ENCODE results near the gene SLC25A21. TPM values are rescaled to one million over a fixed set of nuclear protein-coding genes. Genes with fewer than 3 reads are reported as not detected.

Gene SLC25A21
- total and polyA plus RNA-seq, 8 donors: 0.40 to 5.4 (median 1.3) TPM; not detected in 2

DNA sequence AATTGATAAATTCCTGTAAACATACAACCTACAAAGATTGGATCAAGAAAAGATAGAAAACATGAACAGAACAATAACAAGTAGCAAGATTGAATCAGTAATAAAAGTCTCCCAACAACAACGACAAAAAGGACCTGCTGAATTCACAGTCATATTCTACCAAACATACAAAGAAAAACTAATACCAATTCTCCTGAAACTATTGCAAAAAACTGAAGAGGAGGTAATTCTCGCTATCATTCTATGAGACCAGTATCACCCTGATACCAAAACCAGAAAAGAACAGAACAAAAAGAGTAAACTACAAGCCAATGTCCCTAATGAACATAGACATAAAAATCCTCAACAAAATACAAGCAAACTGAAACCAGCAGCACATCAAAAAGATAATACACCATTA, 14.4 kb downstream of the SLC25A21 start:
- intact Hi-C loops (cut with DNase I; ENCODE audit: low total_unique reads): no loop called here
- Histone ChIP-seq H3K27ac (no peak overlapping the region), H3K36me3 (no peaks in the 10 kb centered on the region), H3K27me3 (no peaks in the 10 kb centered on the region), H3K4me1 (no peaks in the 10 kb centered on the region), H3K9me3 (peaks cover 0 to 15% (median 10%) of the 10 kb centered on the region in 4 donors), H3K4me3 (no peak overlapping the region)
- TF ChIP-seq POLR2A (IDR thresholded peaks at IDR 0.05): no peak
- no peak for TF ChIP-seq EP300 (IDR thresholded peaks at IDR 0.05)
- TF ChIP-seq, protein P1, sequence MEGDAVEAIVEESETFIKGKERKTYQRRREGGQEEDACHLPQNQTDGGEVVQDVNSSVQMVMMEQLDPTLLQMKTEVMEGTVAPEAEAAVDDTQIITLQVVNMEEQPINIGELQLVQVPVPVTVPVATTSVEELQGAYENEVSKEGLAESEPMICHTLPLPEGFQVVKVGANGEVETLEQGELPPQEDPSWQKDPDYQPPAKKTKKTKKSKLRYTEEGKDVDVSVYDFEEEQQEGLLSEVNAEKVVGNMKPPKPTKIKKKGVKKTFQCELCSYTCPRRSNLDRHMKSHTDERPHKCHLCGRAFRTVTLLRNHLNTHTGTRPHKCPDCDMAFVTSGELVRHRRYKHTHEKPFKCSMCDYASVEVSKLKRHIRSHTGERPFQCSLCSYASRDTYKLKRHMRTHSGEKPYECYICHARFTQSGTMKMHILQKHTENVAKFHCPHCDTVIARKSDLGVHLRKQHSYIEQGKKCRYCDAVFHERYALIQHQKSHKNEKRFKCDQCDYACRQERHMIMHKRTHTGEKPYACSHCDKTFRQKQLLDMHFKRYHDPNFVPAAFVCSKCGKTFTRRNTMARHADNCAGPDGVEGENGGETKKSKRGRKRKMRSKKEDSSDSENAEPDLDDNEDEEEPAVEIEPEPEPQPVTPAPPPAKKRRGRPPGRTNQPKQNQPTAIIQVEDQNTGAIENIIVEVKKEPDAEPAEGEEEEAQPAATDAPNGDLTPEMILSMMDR (IDR thresholded peaks at IDR 0.05): no peak
- no peak for TF ChIP-seq POLR2AphosphoS5 (IDR thresholded peaks at IDR 0.05)
- 84 to 96% (median 91%) methylated on average over 2 of the region's 2 CpGs for WGBS, 5 donors
- no peak for DNase-seq

DNA sequence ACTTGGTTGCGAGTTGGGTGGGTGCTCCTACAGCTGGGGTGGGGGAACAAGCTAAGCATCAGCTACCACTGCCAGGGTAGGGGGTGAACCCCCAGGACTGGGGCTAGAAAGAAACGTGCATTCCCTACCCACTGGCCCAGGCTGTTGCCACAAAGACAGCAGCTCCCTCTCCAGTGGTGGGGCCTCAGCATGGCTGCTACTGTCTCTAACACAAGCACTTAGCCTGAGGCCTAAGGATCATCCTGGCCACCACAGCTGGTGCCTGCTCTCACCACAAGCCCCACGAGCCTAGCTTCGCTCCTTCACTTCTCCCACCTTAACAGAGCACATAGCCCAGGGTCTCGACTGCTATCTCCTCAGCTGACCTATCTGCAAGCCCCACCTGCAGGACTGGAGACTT, 18.9 kb downstream of the SLC25A21 start:
- Histone ChIP-seq H3K4me1 (peaks cover 0 to 8% (median 3%) of the 10 kb centered on the region in 4 donors), H3K27ac (no peak overlapping the region), H3K9me3 (peaks cover 0 to 15% (median 10%) of the 10 kb centered on the region in 4 donors), H3K36me3 (no peaks in the 10 kb centered on the region), H3K27me3 (no peaks in the 10 kb centered on the region), H3K4me3 (no peak overlapping the region)
- no peak for DNase-seq
- intact Hi-C loops (cut with DNase I; ENCODE audit: low total_unique reads): no loop called here
- WGBS, 5 donors: 81 to 92% (median 89%) methylated on average over 5 of the region's 5 CpGs
- TF ChIP-seq POLR2AphosphoS5 (IDR thresholded peaks at IDR 0.05) (no peak), EP300 (IDR thresholded peaks at IDR 0.05) (no peak), POLR2A (IDR thresholded peaks at IDR 0.05) (no peak)
- TF ChIP-seq, protein P1 (IDR thresholded peaks at IDR 0.05): no peak

DNA sequence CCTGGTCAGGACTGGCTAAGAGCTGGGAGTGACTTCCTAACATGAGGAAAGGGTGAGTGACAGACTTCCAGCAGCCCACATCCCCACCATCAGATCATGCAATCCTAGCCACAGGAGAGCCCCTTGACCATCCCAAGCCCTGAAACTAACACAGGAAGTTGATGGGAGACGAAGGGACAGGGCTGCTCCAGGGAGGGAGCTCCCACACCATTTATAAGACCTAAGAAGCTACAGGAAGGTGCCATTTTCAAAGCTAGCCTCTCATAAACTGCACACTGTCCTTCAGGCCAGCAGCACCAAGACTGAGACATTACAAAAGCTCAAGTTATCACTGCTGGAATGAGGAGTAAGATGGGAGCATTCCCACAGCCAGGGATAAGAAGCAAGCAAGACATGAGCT, 19.4 kb downstream of the SLC25A21 start:
- no peak for DNase-seq
- Histone ChIP-seq H3K4me1 (peaks cover 0 to 8% (median 3%) of the 10 kb centered on the region in 4 donors), H3K27ac (no peak overlapping the region), H3K36me3 (no peaks in the 10 kb centered on the region), H3K4me3 (no peak overlapping the region), H3K27me3 (no peaks in the 10 kb centered on the region), H3K9me3 (peaks cover 0 to 15% (median 10%) of the 10 kb centered on the region in 4 donors)
- WGBS, 5 donors: 15 to 46% (median 41%) methylated on average over 1 of the region's 1 CpG
- TF ChIP-seq EP300 (IDR thresholded peaks at IDR 0.05) (no peak), POLR2AphosphoS5 (IDR thresholded peaks at IDR 0.05) (no peak), POLR2A (IDR thresholded peaks at IDR 0.05) (no peak)
- TF ChIP-seq, protein P1 (IDR thresholded peaks at IDR 0.05): no peak
- intact Hi-C loops (cut with DNase I; ENCODE audit: low total_unique reads): no loop called here

DNA sequence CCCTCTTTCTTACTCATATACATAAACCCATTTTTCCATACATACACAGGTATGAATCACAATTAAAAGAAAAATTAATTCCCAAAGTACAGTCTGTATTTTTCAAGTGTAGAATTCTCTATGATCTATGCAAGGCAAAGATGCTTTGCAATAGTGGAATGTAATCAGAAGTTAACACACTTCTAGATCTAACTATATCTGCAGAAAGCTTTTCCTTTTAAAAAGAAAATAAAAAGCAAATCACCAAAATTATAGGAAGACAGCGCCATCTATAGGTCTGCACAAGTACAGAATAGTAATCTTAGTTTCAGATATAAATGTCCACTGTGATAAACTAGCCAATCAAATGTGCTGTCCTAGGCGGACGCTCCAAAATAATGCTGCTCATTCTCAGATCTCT, 22.0 kb downstream of the SLC25A21 start:
- intact Hi-C loops (cut with DNase I; ENCODE audit: low total_unique reads): no loop called here
- Histone ChIP-seq H3K27me3 (no peaks in the 10 kb centered on the region), H3K4me3 (no peak overlapping the region), H3K27ac (no peak overlapping the region), H3K36me3 (no peaks in the 10 kb centered on the region), H3K4me1 (peaks cover 0 to 8% (median 3%) of the 10 kb centered on the region in 4 donors), H3K9me3 (peaks cover 0 to 9% (median 7%) of the 10 kb centered on the region in 4 donors)
- peak in 1 of 2 donors; percentile 60 for DNase-seq
- WGBS, 5 donors: 0 to 1% (median 0%) methylated on average over 3 of the region's 3 CpGs
- TF ChIP-seq POLR2AphosphoS5 (IDR thresholded peaks at IDR 0.05): no peak
- no peak for TF ChIP-seq POLR2A (IDR thresholded peaks at IDR 0.05)
- no peak for TF ChIP-seq EP300 (IDR thresholded peaks at IDR 0.05)
- TF ChIP-seq, protein P1 (IDR thresholded peaks at IDR 0.05): peak in 5 of 7 experiments; percentile 8 to 74 (median 52)

Measured in stomach (tissue), 9 donors.